ENCODE measurements around the gene NOS1AP.

The NOS1AP gene

GRCh38 chr1:162381941-162382750 lies 312.7 kb downstream of the NOS1AP start:
- no peak for DNase-seq

- no peak for DNase-seq
These were observed 313.6 kb downstream of the NOS1AP start for GRCh38 chr1:162383091-162383490.

- DNase-seq, result no peak
These were observed 314.0 kb downstream of the NOS1AP start for GRCh38 chr1:162383516-162383915.

GRCh38 chr1:162384116-162384515 lies 314.6 kb downstream of the NOS1AP start:
- no peak for DNase-seq

- no peak for DNase-seq
These were observed 315.2 kb downstream of the NOS1AP start for GRCh38 chr1:162384601-162385279.

GRCh38 chr1:162385280-162385623 lies 315.8 kb downstream of the NOS1AP start:
- DNase-seq, result no peak

GRCh38 chr1:162385702-162386101 lies 316.2 kb downstream of the NOS1AP start:
- no peak for DNase-seq

- no peak for DNase-seq
These were observed 317.1 kb downstream of the NOS1AP start for GRCh38 chr1:162386292-162387225.

- DNase-seq, result no peak
These were observed 318.0 kb downstream of the NOS1AP start for GRCh38 chr1:162387226-162388082.

GRCh38 chr1:162388083-162388594 lies 318.6 kb downstream of the NOS1AP start:
- no peak for DNase-seq

- no peak for DNase-seq
These were observed 319.1 kb downstream of the NOS1AP start for GRCh38 chr1:162388615-162389014.

GRCh38 chr1:162389021-162389818 lies 319.7 kb downstream of the NOS1AP start:
- no peak for DNase-seq

- DNase-seq, result no peak
These were observed 320.5 kb downstream of the NOS1AP start for GRCh38 chr1:162389971-162390370.

- DNase-seq, result no peak
These were observed 321.1 kb downstream of the NOS1AP start for GRCh38 chr1:162390396-162391185.

GRCh38 chr1:162391790-162392563 lies 322.5 kb downstream of the NOS1AP start:
- peak in 13 of 51 donors; percentile 1 to 41 (median 12) for DNase-seq

GRCh38 chr1:162396201-162396906 lies 326.9 kb downstream of the NOS1AP start:
- no peak for DNase-seq

- DNase-seq, result no peak
These were observed 327.6 kb downstream of the NOS1AP start for GRCh38 chr1:162397039-162397448.
